Fibroblast of lung (primary cell): Measurements from ENCODE around the gene KIAA0319L.

ENCODE experiments used
- EZH2 ChIP-seq: IDR thresholded peaks from 2 replicates; pipeline ENCODE4 v1.5.1; 2012; ENCODE audit warnings: low read length, control low read depth, mild to moderate bottlenecking; ENCODE audit errors: missing control alignments
- TF ChIP-seq, protein P1 (sequence below), 2 donors: IDR thresholded peaks in 1 of 2; conservative IDR thresholded peaks in 1 of 2; 1 replicate in 1 of 2; 2 replicates in 1 of 2; pipeline ENCODE4 v1.5.1; 2011 to 2012; ENCODE audit warnings: low read length in 2 of 2, control low read depth in 1 of 2, inconsistent platforms in 1 of 2, low read depth in 1 of 2, mild to moderate bottlenecking in 1 of 2

DNA sequence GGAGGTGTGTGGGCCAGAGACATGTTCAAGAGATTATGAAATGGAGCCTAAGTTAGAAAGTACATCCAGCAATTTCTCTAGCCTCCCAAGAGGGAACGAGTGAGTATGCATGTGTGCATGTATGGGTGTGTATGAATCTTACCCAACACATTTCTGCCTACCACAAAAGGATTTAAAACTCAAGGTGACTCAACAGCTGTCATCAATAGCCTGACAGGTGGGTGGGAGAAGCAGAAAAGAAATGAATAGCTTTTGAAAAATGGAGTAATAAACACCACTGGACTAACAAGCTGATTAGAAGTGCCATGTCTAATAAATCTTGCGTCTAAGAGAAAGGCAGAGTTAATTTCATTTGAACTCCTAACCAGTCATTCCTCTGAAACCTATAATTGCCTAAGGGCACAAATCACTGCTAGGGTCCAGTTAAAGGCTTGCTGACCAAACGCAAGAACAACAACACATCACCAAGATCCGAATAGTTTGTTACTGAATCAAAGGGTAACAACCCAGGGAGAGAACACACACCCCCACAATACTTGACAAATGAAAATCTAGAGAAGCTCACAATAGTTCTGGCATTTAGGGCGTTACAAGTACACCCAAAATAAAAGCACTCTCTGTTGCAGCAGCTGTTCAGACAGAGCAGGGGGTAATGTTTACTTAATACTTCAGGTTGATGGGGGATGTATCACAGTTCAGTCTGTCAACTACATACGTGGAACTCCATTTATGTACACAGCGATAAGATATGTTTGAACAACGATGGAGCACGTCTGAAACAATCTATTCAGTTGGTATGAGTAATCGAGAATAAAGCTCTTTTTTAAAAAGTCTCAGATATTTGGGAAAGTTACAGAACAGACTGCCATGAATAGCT is 1.4 kb downstream of the KIAA0319L start:
- TF ChIP-seq, protein P1, sequence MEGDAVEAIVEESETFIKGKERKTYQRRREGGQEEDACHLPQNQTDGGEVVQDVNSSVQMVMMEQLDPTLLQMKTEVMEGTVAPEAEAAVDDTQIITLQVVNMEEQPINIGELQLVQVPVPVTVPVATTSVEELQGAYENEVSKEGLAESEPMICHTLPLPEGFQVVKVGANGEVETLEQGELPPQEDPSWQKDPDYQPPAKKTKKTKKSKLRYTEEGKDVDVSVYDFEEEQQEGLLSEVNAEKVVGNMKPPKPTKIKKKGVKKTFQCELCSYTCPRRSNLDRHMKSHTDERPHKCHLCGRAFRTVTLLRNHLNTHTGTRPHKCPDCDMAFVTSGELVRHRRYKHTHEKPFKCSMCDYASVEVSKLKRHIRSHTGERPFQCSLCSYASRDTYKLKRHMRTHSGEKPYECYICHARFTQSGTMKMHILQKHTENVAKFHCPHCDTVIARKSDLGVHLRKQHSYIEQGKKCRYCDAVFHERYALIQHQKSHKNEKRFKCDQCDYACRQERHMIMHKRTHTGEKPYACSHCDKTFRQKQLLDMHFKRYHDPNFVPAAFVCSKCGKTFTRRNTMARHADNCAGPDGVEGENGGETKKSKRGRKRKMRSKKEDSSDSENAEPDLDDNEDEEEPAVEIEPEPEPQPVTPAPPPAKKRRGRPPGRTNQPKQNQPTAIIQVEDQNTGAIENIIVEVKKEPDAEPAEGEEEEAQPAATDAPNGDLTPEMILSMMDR (conservative IDR thresholded peaks at IDR 0.05 in 1 of 2, IDR thresholded peaks at IDR 0.05 in 1 of 2; ENCODE audit: low read depth in 1 of 2, low read length in 2 of 2), result no peak
- TF ChIP-seq EZH2, result no peak
